Skin of body (tissue), 3 donors: ENCODE measurements around the gene CNTN4. TPM values are rescaled to one million over a fixed set of nuclear protein-coding genes. Genes with fewer than 3 reads are reported as not detected.

Experiments
- DNase-seq: peaks from one replicate; lab custom pipeline; 2025; lab: John Stamatoyannopoulos, UW
- small RNA-seq: library from RNA; depleted of rRNA; stranded (forward); fragments of <200 nt; gene quantifications from one replicate; pipeline ENCODE3, GENCODE V24; 2014; ENCODE audit warnings: low replicate concordance
- total RNA-seq: library from RNA; depleted of rRNA; stranded (reverse); fragments of >200 nt; gene quantifications from one replicate; pipeline ENCODE4 v1.2.3, GENCODE V29; 2014

The CNTN4 gene
- total RNA-seq, 1 donor from 2014 or later: 24.4 TPM

DNA sequence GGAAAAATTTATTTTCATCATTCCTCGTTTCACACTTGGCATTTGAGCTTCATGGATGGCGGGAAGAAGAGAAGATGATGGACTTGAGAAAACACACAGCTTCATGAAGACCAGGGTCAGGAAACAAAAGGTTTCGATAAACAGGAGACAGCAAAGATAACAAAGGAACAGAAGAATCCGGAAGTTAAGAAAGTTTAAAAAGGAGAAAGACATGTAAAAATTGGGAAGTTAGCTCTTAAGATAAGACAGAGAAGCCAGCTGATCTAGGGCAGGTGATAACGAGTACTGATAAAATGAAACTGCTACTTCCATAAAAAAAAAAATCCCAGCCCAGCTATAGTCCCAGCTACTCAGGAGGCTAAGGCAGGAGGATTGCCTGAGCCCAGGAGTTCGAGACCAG, 987.6 kb downstream of the CNTN4 start:
- DNase-seq: no peak

DNA sequence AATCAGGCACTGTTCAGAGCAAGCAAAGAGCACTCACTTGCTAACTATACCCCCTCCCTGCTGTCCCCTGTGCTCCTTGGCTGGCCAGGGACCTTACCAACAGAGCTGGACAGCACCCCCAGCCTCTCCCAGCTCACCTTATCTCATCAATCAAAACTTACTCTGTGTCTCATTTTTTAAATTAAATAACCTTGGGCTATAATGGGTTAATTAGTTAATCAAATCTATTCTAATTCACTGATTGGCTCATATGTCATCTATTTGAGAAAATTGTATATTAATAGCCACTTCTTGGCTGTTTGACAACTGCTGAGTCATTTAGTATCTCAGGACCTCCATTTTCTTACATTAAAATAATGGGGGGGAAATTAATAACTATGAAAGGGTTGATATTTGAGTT, 988.6 kb downstream of the CNTN4 start:
- no peak for DNase-seq

GRCh38 chr3:3087716-3088465, 989.2 kb downstream of the CNTN4 start:
- DNase-seq: no peak

DNA sequence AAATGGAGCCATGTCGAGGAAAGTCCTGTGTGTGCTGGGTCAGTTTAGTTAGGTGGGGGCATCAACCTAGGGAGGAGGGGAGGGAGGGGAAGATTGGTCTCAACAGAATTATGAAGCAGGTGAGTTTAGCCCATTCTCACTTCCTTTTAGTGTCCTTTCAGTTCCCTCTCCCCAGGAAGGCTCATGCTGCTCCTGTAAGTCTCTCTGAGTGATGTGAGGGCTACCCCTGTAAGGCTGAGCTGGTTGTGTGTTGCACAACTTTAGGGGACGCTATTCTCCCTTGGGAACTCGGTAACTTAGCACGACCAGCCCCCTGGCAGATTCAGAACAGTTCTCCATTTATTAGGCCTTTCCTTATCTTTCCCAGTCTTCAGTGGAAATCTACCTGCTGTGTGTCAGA, 990.4 kb downstream of the CNTN4 start:
- no peak for DNase-seq

DNA sequence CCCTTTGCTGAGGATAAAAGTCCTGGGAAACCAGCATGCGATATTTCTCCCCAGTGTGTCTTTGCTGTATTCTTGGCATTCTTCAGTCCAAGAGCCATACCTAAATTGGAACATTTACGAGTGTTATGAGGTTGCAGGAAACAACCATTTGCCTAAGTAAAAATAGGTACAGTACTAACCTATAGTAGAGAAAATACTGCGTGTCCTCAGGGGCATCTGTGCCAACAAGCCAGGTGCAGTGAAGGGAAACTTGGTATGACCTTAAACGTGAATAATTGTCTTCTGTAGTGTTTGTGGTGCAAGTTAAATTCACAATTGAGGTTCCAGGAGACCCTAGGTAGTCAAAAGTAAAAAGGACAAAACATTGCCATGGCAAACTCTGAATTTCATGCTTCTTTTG, 999.3 kb downstream of the CNTN4 start:
- no peak for DNase-seq

DNA sequence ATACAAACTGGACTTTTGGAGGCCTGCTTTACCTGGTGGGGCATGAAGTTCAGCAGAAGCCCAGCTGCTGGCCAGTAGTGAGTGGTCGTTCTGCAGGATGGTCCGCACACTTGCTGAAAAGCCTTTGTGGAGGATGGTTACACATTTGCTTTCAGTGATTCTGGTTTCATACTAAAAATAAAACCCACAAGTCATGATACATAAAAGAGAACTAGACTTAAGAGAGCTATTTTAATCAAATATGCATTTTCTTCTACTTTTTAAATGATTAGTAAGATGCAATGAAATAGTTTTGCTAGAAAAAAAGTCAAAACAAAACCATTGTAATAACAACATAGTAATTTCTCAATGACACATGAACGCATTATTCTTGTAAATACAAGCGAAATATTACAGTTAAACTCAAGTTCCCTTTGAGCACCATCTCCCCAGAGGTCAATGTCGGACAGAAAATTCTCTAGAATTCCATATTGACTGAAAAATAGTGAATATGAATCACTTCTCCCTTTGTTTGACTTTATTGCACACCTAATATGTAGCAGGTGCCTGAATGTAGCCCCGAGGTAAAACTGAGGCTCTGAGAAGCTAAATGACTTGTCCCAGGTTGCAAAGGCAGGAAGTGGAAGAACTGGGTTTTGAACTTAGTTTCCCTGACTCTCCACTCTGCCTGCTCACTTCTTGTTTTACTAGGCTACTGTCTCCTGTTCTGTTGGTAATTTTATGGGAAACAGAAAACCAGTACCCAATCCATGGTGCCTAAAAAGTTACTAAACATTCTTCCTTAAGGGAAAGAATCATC, 1003.2 kb downstream of the CNTN4 start:
- no peak for DNase-seq

DNA sequence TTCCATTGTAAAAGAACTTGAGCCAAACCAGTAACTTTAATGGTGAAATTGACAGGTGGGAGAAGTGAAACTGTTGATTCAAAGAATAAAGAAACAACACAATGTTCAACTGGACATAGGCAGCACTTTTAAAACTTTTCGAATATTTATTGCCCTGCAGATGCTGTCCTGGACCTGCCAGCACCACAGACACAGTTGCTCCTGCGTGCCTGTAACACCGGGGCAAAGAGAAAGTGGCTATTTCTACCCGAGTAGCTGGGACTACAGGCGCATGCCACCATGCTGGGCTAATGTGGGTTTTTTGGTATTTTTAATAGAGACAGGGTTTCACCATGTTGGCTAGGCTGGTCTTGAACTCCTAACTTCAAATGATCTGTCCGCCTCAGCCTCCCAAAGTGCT, 1004.1 kb downstream of the CNTN4 start:
- DNase-seq: no peak

- no peak for DNase-seq
Measured at GRCh38 chr3:3105246-3105645, 1006.6 kb downstream of the CNTN4 start.

DNA sequence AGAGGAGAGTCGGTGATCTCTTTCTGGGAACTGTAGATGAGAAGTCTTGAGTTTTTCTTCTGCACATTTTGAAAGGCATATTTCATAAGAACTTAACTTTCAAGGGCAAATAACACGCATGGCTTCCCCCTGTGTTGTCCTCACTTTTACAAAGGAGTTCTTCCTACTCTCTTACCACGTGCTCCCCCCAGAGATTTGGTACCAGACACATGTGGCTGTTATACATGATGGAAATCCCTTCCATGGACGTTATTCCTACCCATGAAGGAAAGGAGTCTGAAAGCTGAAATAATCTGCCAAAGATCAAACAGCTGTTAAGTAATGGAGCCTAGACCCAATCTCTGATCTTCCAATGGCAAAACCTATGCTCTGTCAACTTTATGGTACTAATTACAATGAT, 1007.1 kb downstream of the CNTN4 start:
- DNase-seq: no peak

DNA sequence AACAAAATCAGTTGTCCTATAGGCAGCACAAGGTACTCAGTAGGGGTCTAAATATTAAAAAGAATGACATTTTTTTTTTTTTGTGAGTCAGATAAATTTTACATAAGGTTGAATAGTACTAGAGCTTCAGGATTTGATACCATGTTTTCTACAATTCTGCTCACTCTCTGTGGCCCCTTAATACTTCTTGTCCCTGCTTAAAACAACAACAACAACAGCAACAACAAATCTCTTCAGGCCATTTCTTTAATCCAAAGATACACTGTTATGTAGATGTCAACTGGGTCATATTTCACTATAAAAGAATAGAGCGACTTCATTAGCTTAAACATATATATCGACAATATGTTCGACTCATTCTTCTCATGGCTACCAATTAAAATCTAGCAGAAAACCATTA, 1008.5 kb downstream of the CNTN4 start:
- no peak for DNase-seq

Small RNA genes within 50 kb of the gene (small RNA-seq; reads per million reads assigned to genes)
- gene RF00416 (not detected), gene RN7SKP144 (not detected)
